GM12878 (cell line): ENCODE measurements around the gene CUL4A. TPM values are rescaled to one million over a fixed set of nuclear protein-coding genes. Genes with fewer than 3 reads are reported as not detected.

ENCODE experiments used
- ATAC-seq: fragments of 200-7000 bp; cut with Tn5 transposase; 3 replicates; pipeline ENCODE4 v1.9.1; 2020; ENCODE audit warnings: mild to moderate bottlenecking, moderate library complexity
- BruUV-seq: library from RNA; stranded (reverse); fragments of 400-500 nt; replicated peaks from 2 replicates; lab custom pipeline; 2021; lab: Mats Ljungman, UMichigan
- CTCF ChIA-PET: fragments of 300-600 bp; sonication (Branson Sonifier 250); formaldehyde crosslinking; extraction: SDS; loops from one replicate; lab custom pipeline; 2021; ENCODE audit warnings: inconsistent platforms; lab: Yijun Ruan, JAX
- POLR2A ChIA-PET: fragments of 350-600 bp; formaldehyde crosslinking; extraction: SDS; loops from one replicate; lab custom pipeline; 2021; ENCODE audit warnings: inconsistent platforms; lab: Charles Lee
- RAD21 ChIA-PET: fragments of 300-600 bp; sonication (Branson Sonifier 250); formaldehyde crosslinking; loops from one replicate; lab custom pipeline; 2023; ENCODE audit warnings: antibody characterized with exemption; ENCODE audit not compliant: unreplicated experiment; lab: Charles Lee
- SMC1A ChIA-PET: fragments of 300-600 bp; sonication (Branson Sonifier 250); formaldehyde crosslinking; loops from one replicate; lab custom pipeline; 2023; ENCODE audit not compliant: unreplicated experiment, uncharacterized antibody; lab: Charles Lee
- DNase-seq: peaks from one replicate; pipeline ENCODE4 v3.0.0-alpha.2; 2011; ENCODE audit warnings: low read depth, low spot score
- FAIRE-seq: peaks from 3 replicates; lab custom pipeline; 2011; peaks lifted over from hg19 to GRCh38; lab: Jason Lieb, UNC
- H2AFZ ChIP-seq: 2 replicates; pipeline ENCODE4 v1.6.0; 2011; ENCODE audit warnings: low read depth, low read length, control low read depth; ENCODE audit not compliant: control insufficient read depth
- H3K27ac ChIP-seq: 2 replicates; pipeline ENCODE4 v1.5.1; 2011; ENCODE audit warnings: control low read depth; ENCODE audit not compliant: control insufficient read depth, insufficient read depth
- H3K27me3 ChIP-seq, 2 experiments: replicated peaks in 1 of 2; 2 replicates each; pipeline versions ENCODE4 v1.6.0 to v1.6.1; 2011; ENCODE audit warnings: low read length in 1 of 2; ENCODE audit not compliant: control insufficient read depth in 2 of 2, insufficient read depth in 2 of 2
- H3K36me3 ChIP-seq, 2 experiments: 2 replicates each; pipeline ENCODE4 v1.5.1; 2011; ENCODE audit warnings: low read length in 1 of 2; ENCODE audit not compliant: control insufficient read depth in 2 of 2, insufficient read depth in 2 of 2
- H3K4me1 ChIP-seq: 2 replicates; pipeline ENCODE4 v1.6.1; 2011; ENCODE audit warnings: mild to moderate bottlenecking, low read length, moderate library complexity, mixed read lengths; ENCODE audit not compliant: control insufficient read depth, insufficient read depth
- H3K4me2 ChIP-seq: 2 replicates; pipeline ENCODE4 v1.6.0; 2011; ENCODE audit warnings: control low read depth; ENCODE audit not compliant: control insufficient read depth, insufficient read depth
- H3K4me3 ChIP-seq: fragments of 200-600 bp; sonication (generic); 2 replicates; pipeline ENCODE4 v1.5.1; 2016
- H3K79me2 ChIP-seq: 2 replicates; pipeline ENCODE4 v1.6.0; 2011; ENCODE audit warnings: low read length; ENCODE audit not compliant: control insufficient read depth, insufficient read depth
- H3K9ac ChIP-seq: 2 replicates; pipeline ENCODE4 v1.8.0; 2011; ENCODE audit warnings: low read length, control low read depth, mixed read lengths; ENCODE audit not compliant: control insufficient read depth, insufficient read depth
- H3K9me3 ChIP-seq: replicated peaks from 3 replicates; pipeline ENCODE4 v1.5.1; 2011; ENCODE audit warnings: mild to moderate bottlenecking, low read length; ENCODE audit not compliant: control insufficient read depth, insufficient read depth
- H4K20me1 ChIP-seq: 2 replicates; pipeline ENCODE4 v1.6.0; 2011; ENCODE audit not compliant: control insufficient read depth, insufficient read depth
- CTCF ChIP-seq, 3 experiments: IDR thresholded peaks in 2 of 3; conservative IDR thresholded peaks in 1 of 3; 2 replicates each; pipeline ENCODE4 v1.5.1; 2011; ENCODE audit warnings: low read depth in 3 of 3, low read length in 3 of 3, mild to moderate bottlenecking in 3 of 3, control low read depth in 2 of 3, moderate library complexity in 2 of 3, inconsistent platforms in 1 of 3, mixed read lengths in 1 of 3; ENCODE audit not compliant: control insufficient read depth in 2 of 3, insufficient read depth in 1 of 3; ENCODE audit errors: extremely low read depth in 1 of 3
- EGR1 ChIP-seq, 2 experiments: IDR thresholded peaks; 1 replicate in 1 of 2; 2 replicates in 1 of 2; pipeline ENCODE4 v1.6.1; 2011 to 2012; ENCODE audit warnings: low read depth in 2 of 2, low read length in 2 of 2, borderline replicate concordance in 1 of 2, mild to moderate bottlenecking in 1 of 2, moderate library complexity in 1 of 2
- NR2F1 ChIP-seq: fragments of 450-650 bp; conservative IDR thresholded peaks from 2 replicates; pipeline ENCODE4 v1.6.1; 2017; ENCODE audit warnings: mild to moderate bottlenecking
- PBX3 ChIP-seq: IDR thresholded peaks from 2 replicates; pipeline ENCODE4 v1.6.1; 2011; ENCODE audit warnings: mild to moderate bottlenecking, low read depth, low read length, moderate library complexity; ENCODE audit not compliant: insufficient replicate concordance
- POU2F2 ChIP-seq: IDR thresholded peaks from 3 replicates; pipeline ENCODE4 v1.6.1; 2011; ENCODE audit warnings: low read depth, mild to moderate bottlenecking, low read length, borderline replicate concordance
- RAD21 ChIP-seq: IDR thresholded peaks from 2 replicates; pipeline ENCODE4 v1.6.1; 2011; ENCODE audit warnings: mild to moderate bottlenecking, low read depth, low read length, moderate library complexity; ENCODE audit not compliant: insufficient read depth
- RFX5 ChIP-seq: IDR thresholded peaks from 2 replicates; pipeline ENCODE4 v1.6.1; 2011; ENCODE audit warnings: low read depth, low read length, improper control_type of control experiment
- SMC3 ChIP-seq: IDR thresholded peaks from 2 replicates; pipeline ENCODE4 v1.6.1; 2011; ENCODE audit warnings: low read length, improper control_type of control experiment, borderline replicate concordance
- YY1 ChIP-seq: IDR thresholded peaks from 2 replicates; pipeline ENCODE4 v1.6.1; 2011; ENCODE audit warnings: low read depth, mild to moderate bottlenecking, low read length
- ZBED1 ChIP-seq: IDR thresholded peaks from 2 replicates; pipeline ENCODE4 v1.6.1; 2016; ENCODE audit warnings: borderline replicate concordance
- WGBS: methylation state at CpG from one replicate; pipeline ENCODE4 v1.1.6; 2016; ENCODE audit warnings: low lambda C conversion rate; ENCODE audit not compliant: insufficient replicate concordance, insufficient coverage; ENCODE audit errors: missing lambda C conversion rate; 5-methylcytosine and 5-hydroxymethylcytosine counted together
- in situ Hi-C: fragments of 300-500 bp; cut with MboI; formaldehyde crosslinking; loops from 9 replicates; pipeline ENCODE4 v1.14.3; 2018; ENCODE audit warnings: mixed read lengths
- intact Hi-C: fragments of 100-400 bp; cut with micrococcal nuclease; formaldehyde crosslinking; loops from one replicate; pipeline ENCODE4 v1.14.2; 2022; ENCODE audit not compliant: unreplicated experiment
- polyA plus RNA-seq, 11 experiments: library from polyadenylated mRNA; depleted of rRNA in 4 of 11; unstranded in 6 of 11; stranded (reverse) in 5 of 11; fragments of >200 nt; fragmentation: Nextera tagmentation in 4 of 11; fragmentation: Illumina TruSeq in 1 of 11; extraction: Ambion mirVana in 4 of 11; extraction: Trizol in 1 of 11; gene quantifications; 1 replicate in 1 of 11; 2 replicates in 10 of 11; pipeline versions ENCODE4 v1.2.1 to v1.2.3, GENCODE V29; 2011 to 2016; ENCODE audit warnings: inconsistent platforms in 2 of 11, missing spikeins in 2 of 11, low read depth in 1 of 11
- total RNA-seq, 4 experiments: library from RNA; depleted of rRNA in 3 of 4; stranded (reverse); fragments of >200 nt in 3 of 4; fragmentation: Illumina TruSeq in 1 of 4; extraction: Trizol in 1 of 4; gene quantifications; 2 replicates each; pipeline versions ENCODE4 v1.2.1 to v1.2.3, GENCODE V29; 2013 to 2021

The CUL4A gene
- total and polyA plus RNA-seq, 10 of the 15 experiments (the other 5 are each of a cell fraction or from before 2014, with no cell fraction given) = 19.7 to 74.3 (median 55.6) TPM

GRCh38 chr13:113274721-113275120 lies 65.3 kb downstream of the CUL4A start (continued):
- TF ChIP-seq PBX3 (no peak), RFX5 (no peak)

GRCh38 chr13:113275387-113275786 lies 66.0 kb downstream of the CUL4A start:
- intact Hi-C loops (loop anchor here (1.0 kb wide), 1 partner anchor 119 kb away; no protein-coding TSS in a partner anchor), in situ Hi-C loops (no loop called here)
- Histone ChIP-seq H3K4me2 (no peak overlapping the region), H3K27ac (no peak overlapping the region), H3K36me3 (no peaks in the 10 kb centered on the region), H3K79me2 (no peaks in the 10 kb centered on the region), H3K27me3 (no peaks in the 10 kb centered on the region), H3K4me3 (no peak overlapping the region), H3K9ac (no peak overlapping the region), H4K20me1 (no peaks in the 10 kb centered on the region), H3K9me3 (no peaks in the 10 kb centered on the region), H3K4me1 (no peaks in the 10 kb centered on the region), H2AFZ (no peak overlapping the region)
- CTCF ChIA-PET = interaction anchor here (0.7 to 1.8 kb wide), 5 partner anchors 117 to 1800 kb away, joined by 3 to 4 read pairs (median 3); no protein-coding TSS in a partner anchor
- WGBS = 4% methylated on average over 3 of the region's 3 CpGs
- peak; percentile 72 for TF ChIP-seq SMC3
- peak; percentile 51; the same call in 1 of the 2 replicates for TF ChIP-seq RAD21
- peak; percentile 44; the same call in 1 of the 2 replicates for TF ChIP-seq YY1
- TF ChIP-seq EGR1 (IDR thresholded peaks at IDR 0.05; ENCODE audit: borderline replicate concordance in 1 of 2, low read depth in 2 of 2, low read length in 2 of 2) = no peak
- TF ChIP-seq ZBED1 = no peak
- peak; percentile 71 for TF ChIP-seq NR2F1
- TF ChIP-seq CTCF (IDR thresholded peaks at IDR 0.05 in 2 of 3, conservative IDR thresholded peaks at IDR 0.05 in 1 of 3; ENCODE audit: control insufficient read depth in 2 of 3, extremely low read depth in 1 of 3, insufficient read depth in 1 of 3, low read depth in 3 of 3, low read length in 3 of 3) = peak; percentile 36 to 59 (median 44); a peak in 5 of 6 replicates
- TF ChIP-seq POU2F2 = 0 out of 3 replicates have a peak, but pooled peaks have one; percentile 14
- no TSS peak for BruUV-seq
- peak; percentile 38 for FAIRE-seq
- POLR2A ChIA-PET = no interaction called here
- SMC1A ChIA-PET = interaction anchor here (0.9 kb wide), 1 partner anchor 119 kb away, joined by 3 read pairs; no protein-coding TSS in a partner anchor
- RAD21 ChIA-PET = interaction anchor here (1.4 kb wide), 1 partner anchor 116 kb away, joined by 3 read pairs; no protein-coding TSS in a partner anchor
- DNase-seq = no peak
- peak; percentile 91 for ATAC-seq
